GM21381 (cell line): ENCODE results near the gene AMER2.
"Not testable (repeated sequence)": the region's sequence is repeated elsewhere in the genome, so short reads cannot be mapped to it uniquely, and the experiment has no call there.

Source experiments
- ATAC-seq: cut with Tn5 transposase; IDR thresholded peaks from one replicate; pipeline ENCODE4 v1.9.1; 2021; ENCODE audit warnings: mild to moderate bottlenecking, moderate library complexity; ENCODE audit not compliant: unreplicated experiment

The AMER2 gene

GRCh38 chr13:25186187-25186586 lies 14.1 kb upstream of the AMER2 start:
- no peak for ATAC-seq

- peak; percentile 21 for ATAC-seq
These were observed 9.5 kb upstream of the AMER2 start for GRCh38 chr13:25181597-25181996.

- ATAC-seq, result peak; percentile 71
These were observed 8.9 kb upstream of the AMER2 start for GRCh38 chr13:25180775-25181537.

GRCh38 chr13:25179832-25180774 lies 8.0 kb upstream of the AMER2 start:
- no peak for ATAC-seq

- no peak for ATAC-seq
These were observed 6.9 kb upstream of the AMER2 start for GRCh38 chr13:25179011-25179410.

- no peak for ATAC-seq
These were observed 6.0 kb upstream of the AMER2 start for GRCh38 chr13:25178070-25178469.

GRCh38 chr13:25177636-25178035 lies 5.5 kb upstream of the AMER2 start:
- no peak for ATAC-seq

- no peak for ATAC-seq
These were observed 4.9 kb upstream of the AMER2 start for GRCh38 chr13:25177012-25177411.

GRCh38 chr13:25175431-25175830 lies 3.3 kb upstream of the AMER2 start:
- no peak for ATAC-seq

- ATAC-seq, result no peak
These were observed 2.9 kb upstream of the AMER2 start for GRCh38 chr13:25175026-25175425.

- no peak for ATAC-seq
These were observed 2.2 kb upstream of the AMER2 start for GRCh38 chr13:25174304-25174703.

GRCh38 chr13:25172303-25172630 lies 179 bp upstream of the AMER2 start:
- ATAC-seq, result no peak

GRCh38 chr13:25171170-25171516 lies 945 bp downstream of the AMER2 start:
- no peak for ATAC-seq

GRCh38 chr13:25170554-25171111 lies 1.5 kb downstream of the AMER2 start:
- no peak for ATAC-seq

- no peak for ATAC-seq
These were observed 2.0 kb downstream of the AMER2 start for GRCh38 chr13:25169951-25170553.

GRCh38 chr13:25169356-25169755 lies 2.7 kb downstream of the AMER2 start:
- no peak for ATAC-seq

GRCh38 chr13:25168790-25169189 lies 3.3 kb downstream of the AMER2 start:
- no peak for ATAC-seq

GRCh38 chr13:25167382-25168174 lies 4.5 kb downstream of the AMER2 start:
- ATAC-seq, result no peak

GRCh38 chr13:25166306-25166705 lies 5.8 kb downstream of the AMER2 start:
- ATAC-seq, result no peak

GRCh38 chr13:25165663-25166062 lies 6.4 kb downstream of the AMER2 start:
- ATAC-seq, result no peak

- not testable (repeated sequence) for ATAC-seq
These were observed 6.9 kb downstream of the AMER2 start for GRCh38 chr13:25165163-25165562.
